Stimulated activated naive CD8-positive, alpha-beta T cell treated with anti-CD3 and anti-CD28 coated beads, Interleukin-15, amount 100 ng/mL, for 72 hours (primary cell): ENCODE results near the gene ORC6.

Experiments used
- ATAC-seq: fragments of 150-1000 bp; cut with Tn5 transposase; 2 replicates; pipeline ENCODE4 v1.10.0; 2021; ENCODE audit warnings: mild to moderate bottlenecking, moderate library complexity
- DNase-seq, 2 donors: peaks; one replicate each; pipeline ENCODE4 v3.0.0; 2021 to 2022
- H3K27ac Mint-ChIP-seq, 2 donors: one replicate each; pipeline ENCODE4 v1.8.0; 2022; ENCODE audit warnings: mild to moderate bottlenecking in 2 of 2, mixed read lengths in 2 of 2, moderate library complexity in 2 of 2
- H3K27me3 Mint-ChIP-seq: one replicate; pipeline ENCODE4 v1.8.0; 2022; ENCODE audit warnings: mixed read lengths
- H3K4me1 Mint-ChIP-seq: one replicate; pipeline ENCODE4 v1.8.0; 2022; ENCODE audit warnings: mild to moderate bottlenecking, mixed read lengths
- H3K4me3 Mint-ChIP-seq, 2 donors: one replicate each; pipeline ENCODE4 v1.8.0; 2022; ENCODE audit warnings: mild to moderate bottlenecking in 2 of 2, mixed read lengths in 2 of 2, moderate library complexity in 1 of 2
- H3K9me3 Mint-ChIP-seq, 2 donors: one replicate each; pipeline ENCODE4 v1.8.0; 2022; ENCODE audit warnings: mixed read lengths in 2 of 2

ORC6 gene

GRCh38 chr16:46690281-46691178, 1.1 kb downstream of the ORC6 start:
- Mint-ChIP-seq H3K27ac (no peak overlapping the region), H3K9me3 (no peaks in the 10 kb centered on the region), H3K4me3 (no peak overlapping the region), H3K27me3 (no peaks in the 10 kb centered on the region), H3K4me1 (peaks cover 37% of the 10 kb centered on the region)
- DNase-seq (no peak), ATAC-seq (no peak)

- Mint-ChIP-seq H3K9me3 (no peaks in the 10 kb centered on the region), H3K4me3 (peak overlapping the region in 1 of 2 donors; percentile 56), H3K27me3 (no peaks in the 10 kb centered on the region), H3K4me1 (peaks cover 28% of the 10 kb centered on the region), H3K27ac (no peak overlapping the region)
- DNase-seq = no peak
- no peak for ATAC-seq
Observed at GRCh38 chr16:46691726-46692125, 2.3 kb downstream of the ORC6 start.

GRCh38 chr16:46693598-46693997, 4.1 kb downstream of the ORC6 start:
- Mint-ChIP-seq H3K4me1 (peaks cover 15% of the 10 kb centered on the region), H3K27me3 (no peaks in the 10 kb centered on the region), H3K27ac (no peak overlapping the region), H3K9me3 (no peaks in the 10 kb centered on the region), H3K4me3 (no peak overlapping the region)
- ATAC-seq (no peak), DNase-seq (no peak)

GRCh38 chr16:46695937-46696336, 6.5 kb downstream of the ORC6 start:
- ATAC-seq = no peak
- peaks cover 11% of the 10 kb centered on the region for H3K4me1 Mint-ChIP-seq
- H3K9me3 Mint-ChIP-seq = no peaks in the 10 kb centered on the region
- no peak for DNase-seq
- H3K27ac Mint-ChIP-seq = no peak overlapping the region
- no peaks in the 10 kb centered on the region for H3K27me3 Mint-ChIP-seq
- no peak overlapping the region for H3K4me3 Mint-ChIP-seq

- H3K4me3 Mint-ChIP-seq = no peak overlapping the region
- peaks cover under 1% of the 10 kb centered on the region for H3K4me1 Mint-ChIP-seq
- H3K27me3 Mint-ChIP-seq = no peaks in the 10 kb centered on the region
- no peak overlapping the region for H3K27ac Mint-ChIP-seq
- no peak for ATAC-seq
- no peak for DNase-seq
- H3K9me3 Mint-ChIP-seq = no peaks in the 10 kb centered on the region
Observed at GRCh38 chr16:46696957-46697356, 7.5 kb downstream of the ORC6 start.

- DNase-seq (no peak), ATAC-seq (no peak)
- Mint-ChIP-seq H3K27ac (no peak overlapping the region), H3K4me3 (no peak overlapping the region), H3K9me3 (no peaks in the 10 kb centered on the region), H3K4me1 (no peaks in the 10 kb centered on the region), H3K27me3 (no peaks in the 10 kb centered on the region)
Observed at GRCh38 chr16:46700048-46700447, 10.6 kb downstream of the ORC6 start.

- Mint-ChIP-seq H3K27me3 (no peaks in the 10 kb centered on the region), H3K9me3 (no peaks in the 10 kb centered on the region), H3K27ac (no peak overlapping the region), H3K4me3 (no peak overlapping the region), H3K4me1 (no peaks in the 10 kb centered on the region)
- no peak for DNase-seq
- ATAC-seq = no peak
Observed at GRCh38 chr16:46701615-46702014, 12.2 kb downstream of the ORC6 start.

- no peak for ATAC-seq
- Mint-ChIP-seq H3K4me3 (no peak overlapping the region), H3K9me3 (no peaks in the 10 kb centered on the region)
Observed at GRCh38 chr16:46702030-46702429, 12.6 kb downstream of the ORC6 start.

GRCh38 chr16:46706642-46707041, 17.2 kb downstream of the ORC6 start:
- Mint-ChIP-seq H3K27ac (no peak overlapping the region), H3K9me3 (no peaks in the 10 kb centered on the region), H3K27me3 (no peaks in the 10 kb centered on the region), H3K4me1 (no peaks in the 10 kb centered on the region), H3K4me3 (no peak overlapping the region)
- DNase-seq = no peak
- no peak for ATAC-seq

More at GRCh38 chr16:46702030-46702429, 12.6 kb downstream of the ORC6 start:
- no peaks in the 10 kb centered on the region for H3K27me3 Mint-ChIP-seq
- no peak overlapping the region for H3K27ac Mint-ChIP-seq
- no peaks in the 10 kb centered on the region for H3K4me1 Mint-ChIP-seq
- DNase-seq = no peak

- no peaks in the 10 kb centered on the region for H3K4me1 Mint-ChIP-seq
- ATAC-seq = no peak
Observed at GRCh38 chr16:46709469-46710005, 20.1 kb downstream of the ORC6 start.

GRCh38 chr16:46711106-46712058, 21.9 kb downstream of the ORC6 start:
- Mint-ChIP-seq H3K27ac (peak overlapping the region in 1 of 2 donors; percentile 9), H3K4me3 (no peak overlapping the region), H3K4me1 (no peaks in the 10 kb centered on the region), H3K9me3 (no peaks in the 10 kb centered on the region), H3K27me3 (no peaks in the 10 kb centered on the region)
- DNase-seq (no peak), ATAC-seq (no peak)

More at GRCh38 chr16:46709469-46710005, 20.1 kb downstream of the ORC6 start:
- DNase-seq = no peak
- Mint-ChIP-seq H3K27ac (no peak overlapping the region), H3K4me3 (no peak overlapping the region), H3K27me3 (no peaks in the 10 kb centered on the region), H3K9me3 (no peaks in the 10 kb centered on the region)

- no peak for ATAC-seq
- Mint-ChIP-seq H3K27ac (no peak overlapping the region), H3K27me3 (no peaks in the 10 kb centered on the region), H3K9me3 (no peaks in the 10 kb centered on the region), H3K4me1 (no peaks in the 10 kb centered on the region), H3K4me3 (no peak overlapping the region)
- DNase-seq = no peak
Observed at GRCh38 chr16:46712911-46713310, 23.5 kb downstream of the ORC6 start.

- H3K27me3 Mint-ChIP-seq = no peaks in the 10 kb centered on the region
- DNase-seq (no peak), ATAC-seq (no peak)
- no peak overlapping the region for H3K27ac Mint-ChIP-seq
- no peak overlapping the region for H3K4me3 Mint-ChIP-seq
- no peaks in the 10 kb centered on the region for H3K4me1 Mint-ChIP-seq
- no peaks in the 10 kb centered on the region for H3K9me3 Mint-ChIP-seq
Observed at GRCh38 chr16:46713634-46714033, 24.2 kb downstream of the ORC6 start.

GRCh38 chr16:46714797-46715591, 25.5 kb downstream of the ORC6 start:
- H3K9me3 Mint-ChIP-seq = no peaks in the 10 kb centered on the region
- ATAC-seq = no peak
- no peak overlapping the region for H3K27ac Mint-ChIP-seq
- no peaks in the 10 kb centered on the region for H3K4me1 Mint-ChIP-seq
- DNase-seq = no peak
- H3K27me3 Mint-ChIP-seq = no peaks in the 10 kb centered on the region
- no peak overlapping the region for H3K4me3 Mint-ChIP-seq

GRCh38 chr16:46715769-46716305, 26.4 kb downstream of the ORC6 start:
- Mint-ChIP-seq H3K4me3 (no peak overlapping the region), H3K9me3 (no peaks in the 10 kb centered on the region), H3K27ac (no peak overlapping the region), H3K4me1 (no peaks in the 10 kb centered on the region), H3K27me3 (no peaks in the 10 kb centered on the region)
- no peak for ATAC-seq
- DNase-seq = no peak
